ENCODE data around the gene CCDC69.

- TF ChIP-seq, protein P1, sequence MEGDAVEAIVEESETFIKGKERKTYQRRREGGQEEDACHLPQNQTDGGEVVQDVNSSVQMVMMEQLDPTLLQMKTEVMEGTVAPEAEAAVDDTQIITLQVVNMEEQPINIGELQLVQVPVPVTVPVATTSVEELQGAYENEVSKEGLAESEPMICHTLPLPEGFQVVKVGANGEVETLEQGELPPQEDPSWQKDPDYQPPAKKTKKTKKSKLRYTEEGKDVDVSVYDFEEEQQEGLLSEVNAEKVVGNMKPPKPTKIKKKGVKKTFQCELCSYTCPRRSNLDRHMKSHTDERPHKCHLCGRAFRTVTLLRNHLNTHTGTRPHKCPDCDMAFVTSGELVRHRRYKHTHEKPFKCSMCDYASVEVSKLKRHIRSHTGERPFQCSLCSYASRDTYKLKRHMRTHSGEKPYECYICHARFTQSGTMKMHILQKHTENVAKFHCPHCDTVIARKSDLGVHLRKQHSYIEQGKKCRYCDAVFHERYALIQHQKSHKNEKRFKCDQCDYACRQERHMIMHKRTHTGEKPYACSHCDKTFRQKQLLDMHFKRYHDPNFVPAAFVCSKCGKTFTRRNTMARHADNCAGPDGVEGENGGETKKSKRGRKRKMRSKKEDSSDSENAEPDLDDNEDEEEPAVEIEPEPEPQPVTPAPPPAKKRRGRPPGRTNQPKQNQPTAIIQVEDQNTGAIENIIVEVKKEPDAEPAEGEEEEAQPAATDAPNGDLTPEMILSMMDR (IDR thresholded peaks at IDR 0.05; ENCODE audit: insufficient read depth, low read length, poor library complexity, severe bottlenecking), result no peak
- no peak for TF ChIP-seq EZH2phosphoT487 (conservative IDR thresholded peaks at IDR 0.05; ENCODE audit: low read length)
Measured at GRCh38 chr5:151233616-151234085, 9.8 kb upstream of the CCDC69 start.
